OCI-LY1 (cell line): Measurements from ENCODE around the gene HORMAD2.
A peak's percentile ranks its signal among the peaks of the same experiment; 100 is the strongest.

Source experiments
- H2AFZ ChIP-seq: fragments of 200-600 bp; sonication (generic), shearing (Covaris generic); 2 replicates; pipeline ENCODE4 v1.6.0; 2014; ENCODE audit warnings: antibody characterized with exemption, mild to moderate bottlenecking, low read length
- H3F3A ChIP-seq: fragments of 200-600 bp; sonication (generic), shearing (Covaris generic); 2 replicates; pipeline ENCODE4 v1.6.0; 2014; ENCODE audit warnings: mild to moderate bottlenecking, antibody characterized with exemption, low read length, moderate library complexity; ENCODE audit not compliant: insufficient read depth
- H3K27ac ChIP-seq: fragments of 200-600 bp; sonication (generic); 2 replicates; pipeline ENCODE4 v1.5.1; 2014; ENCODE audit warnings: low read length, mixed run types, mild to moderate bottlenecking, low read depth; ENCODE audit not compliant: poor library complexity, severe bottlenecking
- H3K27me3 ChIP-seq: fragments of 200-600 bp; sonication (generic); 2 replicates; pipeline ENCODE4 v1.6.0; 2014; ENCODE audit warnings: antibody characterized with exemption, mild to moderate bottlenecking, low read length, moderate library complexity; ENCODE audit not compliant: insufficient read depth
- H3K36me3 ChIP-seq: fragments of 200-600 bp; sonication (generic); 2 replicates; pipeline ENCODE4 v1.6.1; 2014; ENCODE audit warnings: mild to moderate bottlenecking, antibody characterized with exemption, low read length, moderate library complexity, mixed read lengths; ENCODE audit not compliant: insufficient read depth
- H3K4me1 ChIP-seq: fragments of 200-600 bp; sonication (generic); 2 replicates; pipeline ENCODE4 v1.5.1; 2014; ENCODE audit warnings: mild to moderate bottlenecking, low read length, moderate library complexity; ENCODE audit not compliant: insufficient read depth, severe bottlenecking
- H3K4me2 ChIP-seq: fragments of 200-600 bp; sonication (generic), shearing (Covaris generic); 2 replicates; pipeline ENCODE4 v1.6.1; 2014; ENCODE audit warnings: low read length
- H3K4me3 ChIP-seq: fragments of 200-600 bp; sonication (generic); 2 replicates; pipeline ENCODE4 v1.5.1; 2014; ENCODE audit warnings: low read length, low read depth, mild to moderate bottlenecking, mixed read lengths; ENCODE audit not compliant: poor library complexity, severe bottlenecking
- H3K79me2 ChIP-seq: fragments of 200-600 bp; shearing (Covaris generic); 2 replicates; pipeline ENCODE4 v1.6.1; 2016; ENCODE audit warnings: mixed run types, low read length, mixed read lengths; ENCODE audit not compliant: insufficient read depth
- H3K9ac ChIP-seq: fragments of 200-600 bp; sonication (generic), shearing (Covaris generic); 2 replicates; pipeline ENCODE4 v1.6.1; 2014; ENCODE audit warnings: mild to moderate bottlenecking, low read length, mixed read lengths
- H3K9me2 ChIP-seq: fragments of 200-600 bp; sonication (generic), shearing (Covaris generic); 2 replicates; pipeline ENCODE4 v1.6.1; 2014; ENCODE audit warnings: low read depth, mild to moderate bottlenecking, low read length, mixed read lengths
- H3K9me3 ChIP-seq: fragments of 200-600 bp; shearing (Covaris generic); 2 replicates; pipeline ENCODE4 v1.6.1; 2014; ENCODE audit warnings: low read length, mixed read lengths
- H4K20me1 ChIP-seq: fragments of 200-600 bp; sonication (generic), shearing (Covaris generic); 2 replicates; pipeline ENCODE4 v1.6.0; 2016; ENCODE audit warnings: mild to moderate bottlenecking, low read length; ENCODE audit not compliant: insufficient read depth
- EZH2 ChIP-seq: fragments of 200-600 bp; sonication (generic), shearing (Covaris generic); IDR thresholded peaks from 2 replicates; pipeline ENCODE4 v1.8.0; 2017; ENCODE audit warnings: borderline replicate concordance, mixed run types, mild to moderate bottlenecking, antibody characterized with exemption, low read length, moderate library complexity, mixed read lengths
- TF ChIP-seq, protein P1 (sequence below): fragments of 200-600 bp; sonication (generic), shearing (Covaris generic); IDR thresholded peaks from 2 replicates; pipeline ENCODE4 v1.5.1; 2017; ENCODE audit warnings: mild to moderate bottlenecking, antibody characterized with exemption, low read length, moderate library complexity, mixed read lengths

HORMAD2 gene

DNA sequence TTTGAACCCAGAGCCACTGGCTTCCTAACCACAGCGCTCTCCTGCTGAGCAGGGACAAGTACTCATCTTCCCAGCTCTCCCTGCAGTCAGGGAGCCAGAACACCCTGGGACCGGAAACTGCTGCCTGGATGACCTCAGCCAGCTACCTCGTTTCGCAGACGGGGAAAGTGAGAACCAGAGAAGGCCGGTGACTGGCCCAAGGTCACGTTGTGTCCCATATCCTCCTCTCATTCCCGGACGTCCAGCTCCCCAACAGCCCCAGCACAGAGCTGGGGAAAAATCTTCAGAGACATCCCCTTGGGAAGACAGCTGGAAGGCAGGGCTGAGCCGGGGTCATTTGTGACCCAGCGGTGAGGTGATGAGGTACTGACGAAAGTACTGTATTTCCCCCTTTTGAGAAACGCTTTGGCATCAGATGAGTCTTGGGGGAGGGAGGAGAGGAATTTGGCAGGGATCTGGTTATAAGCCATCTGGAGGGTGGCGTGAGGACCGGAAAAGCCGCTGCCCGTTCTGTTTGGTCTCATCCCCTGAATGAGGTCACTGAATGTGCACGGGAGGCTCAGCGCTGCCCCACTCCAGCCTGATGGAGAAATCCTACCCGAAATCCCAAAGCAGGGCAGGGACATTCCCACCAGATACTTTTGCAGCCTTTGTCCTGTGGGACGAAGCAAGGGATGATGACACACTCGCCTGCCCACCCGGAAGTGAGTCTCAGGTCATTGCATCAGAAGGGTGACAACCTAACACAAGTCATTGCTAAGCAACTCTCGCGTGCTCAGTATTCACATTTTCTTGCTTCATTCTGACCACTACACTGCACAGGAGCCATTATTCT lies 125.2 kb downstream of the HORMAD2 start:
- no peak overlapping the region for H3K27ac ChIP-seq
- H3F3A ChIP-seq = no peaks in the 10 kb centered on the region
- no peak for TF ChIP-seq EZH2
- TF ChIP-seq, protein P1, sequence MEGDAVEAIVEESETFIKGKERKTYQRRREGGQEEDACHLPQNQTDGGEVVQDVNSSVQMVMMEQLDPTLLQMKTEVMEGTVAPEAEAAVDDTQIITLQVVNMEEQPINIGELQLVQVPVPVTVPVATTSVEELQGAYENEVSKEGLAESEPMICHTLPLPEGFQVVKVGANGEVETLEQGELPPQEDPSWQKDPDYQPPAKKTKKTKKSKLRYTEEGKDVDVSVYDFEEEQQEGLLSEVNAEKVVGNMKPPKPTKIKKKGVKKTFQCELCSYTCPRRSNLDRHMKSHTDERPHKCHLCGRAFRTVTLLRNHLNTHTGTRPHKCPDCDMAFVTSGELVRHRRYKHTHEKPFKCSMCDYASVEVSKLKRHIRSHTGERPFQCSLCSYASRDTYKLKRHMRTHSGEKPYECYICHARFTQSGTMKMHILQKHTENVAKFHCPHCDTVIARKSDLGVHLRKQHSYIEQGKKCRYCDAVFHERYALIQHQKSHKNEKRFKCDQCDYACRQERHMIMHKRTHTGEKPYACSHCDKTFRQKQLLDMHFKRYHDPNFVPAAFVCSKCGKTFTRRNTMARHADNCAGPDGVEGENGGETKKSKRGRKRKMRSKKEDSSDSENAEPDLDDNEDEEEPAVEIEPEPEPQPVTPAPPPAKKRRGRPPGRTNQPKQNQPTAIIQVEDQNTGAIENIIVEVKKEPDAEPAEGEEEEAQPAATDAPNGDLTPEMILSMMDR = no peak
- H3K4me2 ChIP-seq = peak overlapping the region; percentile 26; the same call in 1 of the 2 replicates
- no peak overlapping the region for H2AFZ ChIP-seq
- H3K9me3 ChIP-seq = no peaks in the 10 kb centered on the region
- H3K79me2 ChIP-seq = no peaks in the 10 kb centered on the region
- H3K27me3 ChIP-seq = no peaks in the 10 kb centered on the region
- H3K9ac ChIP-seq = no peak overlapping the region
- H3K9me2 ChIP-seq = no peaks in the 10 kb centered on the region
- H4K20me1 ChIP-seq = no peaks in the 10 kb centered on the region
- H3K36me3 ChIP-seq = no peaks in the 10 kb centered on the region
- H3K4me1 ChIP-seq = no peaks in the 10 kb centered on the region
- no peak overlapping the region for H3K4me3 ChIP-seq

DNA sequence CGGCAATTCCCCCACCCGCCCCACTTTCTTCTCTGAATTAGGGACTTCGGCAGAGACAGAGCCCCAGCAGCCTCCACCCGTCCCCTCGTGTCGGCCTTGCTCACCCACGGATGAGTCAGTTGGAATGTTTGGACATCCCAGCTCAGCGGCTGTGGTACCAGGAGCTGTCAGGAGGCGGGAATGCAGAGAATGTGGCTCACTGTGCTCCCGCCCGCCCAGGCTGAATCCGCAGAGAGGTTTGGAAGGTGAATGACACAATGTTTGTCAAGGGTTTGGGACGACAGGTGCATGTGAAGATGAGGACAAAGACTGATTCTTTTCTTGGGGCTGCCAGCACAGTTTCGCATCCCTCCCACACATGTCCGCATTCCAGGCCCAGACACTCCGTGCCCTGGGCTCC lies 126.7 kb downstream of the HORMAD2 start:
- Histone ChIP-seq H3K4me1 (no peaks in the 10 kb centered on the region), H2AFZ (no peak overlapping the region)

DNA sequence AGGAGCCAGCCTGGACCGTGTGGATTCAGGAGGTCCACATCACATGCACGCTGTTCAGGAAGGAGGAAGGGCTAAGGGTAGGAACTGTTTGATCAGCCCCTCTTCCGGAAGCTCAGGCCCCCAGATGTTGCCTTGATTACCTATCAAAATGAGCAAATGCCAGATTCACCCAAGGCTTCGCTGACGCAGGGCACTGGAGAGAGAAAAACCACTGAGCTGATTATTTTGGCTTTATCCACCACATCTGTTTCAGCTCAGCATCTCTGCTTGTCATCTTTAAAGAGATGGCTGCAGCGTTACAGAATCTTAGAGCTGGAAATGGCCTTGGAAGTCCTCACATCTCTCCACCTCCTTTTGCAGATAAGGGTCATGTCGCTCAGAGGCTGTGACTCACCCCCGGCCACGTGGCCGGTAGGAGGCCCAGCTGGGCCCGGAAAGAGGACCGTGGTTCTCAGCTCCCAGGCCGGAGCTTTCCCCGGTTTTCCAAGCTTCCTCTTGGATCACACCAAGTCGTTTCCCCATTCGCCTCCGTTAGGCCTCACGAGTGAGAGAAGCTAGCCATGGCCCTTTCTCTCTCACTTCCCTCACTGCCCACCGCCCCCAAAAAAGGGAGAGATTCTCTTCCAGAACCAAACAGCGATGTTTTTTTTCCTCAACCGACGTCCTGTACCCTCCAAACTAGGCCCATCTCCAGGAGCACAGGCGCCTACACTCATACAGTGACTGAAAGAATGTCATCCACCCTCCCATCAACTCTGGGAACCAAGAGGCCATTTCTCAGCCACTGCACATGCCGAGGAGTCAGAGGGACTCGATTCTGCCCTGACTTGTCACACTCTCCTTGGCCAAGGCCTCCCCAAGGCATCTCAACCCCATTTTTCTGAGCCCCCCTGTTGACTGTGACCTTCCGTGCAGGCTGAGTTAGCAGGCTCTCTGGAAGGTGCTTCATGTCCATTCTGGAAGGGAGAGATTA lies 128.7 kb downstream of the HORMAD2 start:
- no peaks in the 10 kb centered on the region for H3K4me1 ChIP-seq
- no peak overlapping the region for H2AFZ ChIP-seq

More for the DNA sequence above, 126.7 kb downstream of the HORMAD2 start:
- no peaks in the 10 kb centered on the region for H3K27me3 ChIP-seq
- H3K9me3 ChIP-seq = no peaks in the 10 kb centered on the region
- H4K20me1 ChIP-seq = no peaks in the 10 kb centered on the region
- H3K79me2 ChIP-seq = no peaks in the 10 kb centered on the region
- H3K27ac ChIP-seq = no peak overlapping the region
- H3K9ac ChIP-seq = no peak overlapping the region
- TF ChIP-seq, protein P1 = no peak
- no peak for TF ChIP-seq EZH2
- H3K9me2 ChIP-seq = no peaks in the 10 kb centered on the region
- H3K4me3 ChIP-seq = no peak overlapping the region
- no peak overlapping the region for H3K4me2 ChIP-seq
- H3F3A ChIP-seq = no peaks in the 10 kb centered on the region
- no peaks in the 10 kb centered on the region for H3K36me3 ChIP-seq

More for the DNA sequence above, 128.7 kb downstream of the HORMAD2 start:
- Histone ChIP-seq H3K4me3 (no peak overlapping the region), H3K9ac (no peak overlapping the region), H4K20me1 (no peaks in the 10 kb centered on the region), H3K27me3 (no peaks in the 10 kb centered on the region), H3K27ac (no peak overlapping the region), H3K36me3 (no peaks in the 10 kb centered on the region), H3F3A (no peaks in the 10 kb centered on the region), H3K9me3 (no peaks in the 10 kb centered on the region), H3K9me2 (no peaks in the 10 kb centered on the region), H3K79me2 (no peaks in the 10 kb centered on the region), H3K4me2 (no peak overlapping the region)
- TF ChIP-seq, protein P1 = no peak
- no peak for TF ChIP-seq EZH2
